NCI-H2029 treated with DMSO at 0.1 percent for 48 hours (cell line): Measurements from ENCODE around the gene FAM170B.

Source experiments
- DNase-seq: peaks from one replicate; lab custom pipeline; 2025; lab: John Stamatoyannopoulos, UW

The FAM170B gene

DNA sequence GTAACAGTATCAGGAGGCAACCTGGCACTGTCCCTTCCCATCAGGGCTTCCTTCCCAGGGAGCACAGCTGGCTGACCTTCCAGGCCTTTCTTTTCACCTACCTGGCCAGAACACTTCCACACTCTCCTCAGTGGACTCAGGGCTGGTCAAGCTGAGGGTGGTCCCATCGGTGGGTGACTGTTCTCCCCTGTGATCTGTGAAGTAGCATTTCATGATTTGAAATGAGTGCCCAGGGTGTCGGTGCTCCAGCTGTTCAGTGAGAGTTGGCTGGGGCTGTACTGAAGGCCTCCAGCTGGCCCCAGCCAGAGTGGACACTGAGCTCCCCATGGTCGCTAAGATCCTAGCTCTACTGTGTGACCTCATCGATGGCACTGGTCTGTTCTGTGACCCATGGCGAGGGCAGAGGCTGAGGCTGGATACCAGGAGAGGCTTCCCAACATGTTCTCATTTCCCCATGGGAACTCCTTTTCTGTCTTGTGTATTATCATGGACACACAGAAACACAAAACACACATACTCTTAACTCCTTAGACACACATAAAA is at the start of gene FAM170B:
Gene FAM170B, minus strand, starts transcription at position 316 of the 543 bp plus-strand sequence. Its CDS starts 103 bp downstream, at position 213.
- no peak for DNase-seq

GRCh38 chr10:49182776-49183175 is 49.0 kb upstream of the FAM170B start:
- DNase-seq, result no peak

DNA sequence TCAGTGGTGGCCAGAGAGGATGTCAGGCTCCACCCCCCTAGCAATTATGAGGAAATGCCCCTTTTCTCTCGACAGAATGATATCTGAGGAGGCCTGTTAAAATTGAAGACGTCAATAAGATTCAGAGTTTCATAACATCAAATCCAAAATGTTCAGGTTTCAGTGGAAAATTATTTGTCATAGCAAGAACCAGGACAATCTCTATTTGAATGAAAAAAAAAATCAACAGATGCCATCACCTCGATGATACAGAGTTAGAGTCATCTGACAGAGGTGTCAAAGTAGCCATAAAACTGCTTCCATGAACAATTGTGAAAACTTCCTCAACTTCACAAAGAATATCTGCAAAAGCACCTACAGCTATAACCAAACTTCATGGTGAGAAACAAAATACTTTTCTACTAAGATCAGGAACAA is 46.6 kb upstream of the FAM170B start:
- no peak for DNase-seq

- DNase-seq, result no peak
Measured at GRCh38 chr10:49179699-49180443, 46.0 kb upstream of the FAM170B start.

- DNase-seq, result no peak
Measured at GRCh38 chr10:49178489-49179471, 45.0 kb upstream of the FAM170B start.

DNA sequence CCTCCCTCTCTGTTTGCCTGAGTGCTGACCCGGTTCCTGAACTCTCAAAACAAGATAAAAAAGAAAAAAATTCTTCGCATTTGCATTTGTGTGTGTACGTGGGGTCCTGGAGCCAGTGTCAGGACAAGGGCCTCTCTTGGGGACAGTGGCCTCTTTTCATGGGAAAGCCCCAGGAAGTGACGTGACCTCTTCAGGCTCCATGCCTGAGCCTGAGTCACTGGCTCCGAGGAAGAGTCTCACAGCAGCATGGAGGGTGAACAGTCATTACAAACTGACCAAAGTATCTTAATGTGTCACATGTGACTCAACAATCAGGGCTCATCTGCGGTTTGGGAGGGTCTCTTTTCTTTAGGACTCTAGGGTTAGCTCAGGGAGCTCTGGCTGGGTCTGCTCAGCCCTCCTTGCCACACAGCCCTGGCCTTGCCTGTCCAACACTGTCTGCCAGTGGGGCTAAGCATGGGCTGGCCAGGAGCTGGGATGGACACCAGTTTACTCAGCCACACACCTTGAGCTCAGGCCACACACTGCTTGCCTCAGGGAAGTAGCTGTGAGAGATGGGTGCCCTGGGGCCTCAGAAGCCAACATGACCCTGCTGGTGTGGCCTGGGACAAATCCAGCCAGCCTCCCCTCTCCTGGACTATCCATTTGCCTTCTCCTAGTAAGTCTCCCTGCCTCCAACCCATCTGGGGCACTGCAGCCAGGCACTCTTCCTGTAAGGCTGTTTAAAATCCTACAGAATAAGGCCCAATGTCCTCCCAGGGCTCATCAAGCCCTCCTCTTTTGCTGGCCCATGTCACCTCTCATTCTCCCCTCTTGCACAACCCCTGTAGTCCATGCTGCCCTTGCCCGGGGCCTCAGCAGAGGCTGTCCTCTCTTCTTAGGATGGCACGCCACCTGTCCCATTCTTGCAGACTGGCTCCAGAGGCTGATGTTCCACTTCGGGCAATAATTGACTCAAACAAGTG is 43.9 kb upstream of the FAM170B start:
- no peak for DNase-seq

DNA sequence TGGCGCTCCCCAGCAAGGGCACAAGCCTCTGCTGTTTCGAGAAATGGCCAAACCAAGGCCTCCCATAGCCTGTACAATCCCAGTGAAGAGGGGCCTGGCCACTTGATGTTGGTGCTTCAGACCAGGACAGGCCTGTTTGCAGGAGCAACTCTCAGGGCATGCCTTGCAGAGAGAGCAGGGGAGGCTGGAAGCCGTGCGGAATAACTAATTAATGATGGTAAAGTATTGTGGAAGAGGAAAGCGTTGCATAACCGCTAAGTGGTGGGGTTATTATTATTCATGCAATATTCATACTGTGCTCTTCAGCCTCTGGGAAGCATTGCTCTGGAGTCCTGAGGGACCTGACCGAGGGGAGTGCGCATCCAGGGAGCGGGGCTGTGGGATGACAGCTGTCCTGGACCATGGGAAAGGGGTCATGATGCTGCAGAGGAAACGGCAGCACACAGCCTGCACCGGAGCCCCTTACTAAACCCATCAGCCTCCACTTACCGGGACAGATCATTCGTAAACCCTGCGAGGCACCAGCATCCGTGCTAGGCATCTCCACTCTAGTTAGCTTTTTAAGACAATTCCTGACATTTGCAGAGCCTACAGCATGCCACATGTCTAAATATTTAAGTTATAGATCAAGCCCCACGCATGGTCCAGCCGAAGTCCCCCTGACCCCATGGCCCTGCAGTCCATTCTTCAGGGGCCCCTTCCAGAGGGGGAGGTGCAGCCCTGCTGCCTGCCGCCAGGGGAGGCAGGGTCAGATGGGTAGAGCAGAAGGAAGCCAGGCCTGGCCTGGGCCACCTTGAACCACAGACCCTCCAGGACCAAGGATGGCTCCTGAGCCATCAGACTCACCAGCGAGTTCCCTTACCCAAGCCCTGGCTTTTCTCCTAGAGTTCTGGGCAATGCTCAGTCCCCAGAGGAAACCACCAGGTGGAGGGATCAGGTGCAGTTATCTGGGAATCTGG is 42.8 kb upstream of the FAM170B start:
- DNase-seq, result no peak

DNA sequence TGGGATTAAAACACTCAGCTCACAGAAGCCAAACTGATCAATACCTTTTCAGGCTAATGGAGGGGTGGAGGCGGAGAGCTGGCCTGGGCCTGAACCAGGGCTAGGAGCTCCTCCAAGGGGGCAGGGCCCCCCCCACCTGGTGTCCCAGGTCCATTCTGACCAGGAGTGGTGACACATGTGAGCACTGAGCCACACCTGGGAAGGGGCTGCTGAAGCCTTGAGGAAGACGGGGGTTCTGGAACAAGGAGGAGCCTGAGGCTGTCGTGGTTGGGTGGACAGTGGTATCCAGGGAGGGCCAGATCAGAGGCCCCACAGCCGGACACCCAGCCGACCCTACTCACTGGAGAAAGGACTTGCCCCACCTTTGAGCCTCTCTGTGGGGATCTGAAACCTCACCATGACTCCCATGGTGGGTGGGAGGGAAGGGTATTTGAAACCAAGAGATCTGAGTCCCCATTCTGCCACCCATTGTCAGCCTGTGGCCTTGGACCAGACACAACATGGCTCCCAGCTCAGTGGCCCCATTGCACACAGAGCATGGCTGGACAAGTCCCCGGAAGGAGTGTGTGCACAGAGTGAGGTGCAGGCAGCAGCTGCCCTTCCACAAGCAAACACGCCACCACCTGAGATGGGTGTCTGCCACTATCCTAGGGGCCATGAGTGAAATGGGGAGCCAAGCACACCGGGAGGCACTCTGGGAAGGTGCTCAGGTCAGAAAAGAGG is 41.9 kb upstream of the FAM170B start:
- DNase-seq, result no peak

DNA sequence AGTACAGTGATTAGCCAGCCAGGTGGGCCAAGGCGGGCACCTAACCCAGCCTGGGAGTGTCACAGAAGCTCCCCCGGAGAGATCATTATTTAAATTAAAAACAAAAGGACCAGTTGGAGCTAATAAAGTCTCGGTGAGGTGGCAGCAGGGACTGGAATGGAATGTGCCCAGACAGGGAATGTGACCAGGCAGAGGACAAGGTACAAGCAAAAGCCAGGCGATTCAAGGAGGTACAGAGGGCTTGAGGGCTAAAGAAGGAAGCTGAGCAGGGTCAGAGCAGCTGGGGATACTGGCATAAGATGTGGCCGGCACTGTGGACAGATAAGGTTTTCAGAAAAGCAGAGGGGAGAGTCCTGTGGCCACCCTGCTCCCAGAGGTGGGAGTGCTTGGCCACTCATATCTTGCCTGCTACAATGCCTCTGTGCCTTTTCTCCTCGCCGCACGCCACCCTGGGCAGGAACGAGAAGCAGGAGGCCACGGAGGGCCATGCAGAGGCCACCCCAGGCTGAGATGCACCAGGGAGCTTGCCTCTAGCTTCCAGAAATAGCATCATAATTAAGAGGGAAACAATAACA is 41.2 kb upstream of the FAM170B start:
- no peak for DNase-seq

DNA sequence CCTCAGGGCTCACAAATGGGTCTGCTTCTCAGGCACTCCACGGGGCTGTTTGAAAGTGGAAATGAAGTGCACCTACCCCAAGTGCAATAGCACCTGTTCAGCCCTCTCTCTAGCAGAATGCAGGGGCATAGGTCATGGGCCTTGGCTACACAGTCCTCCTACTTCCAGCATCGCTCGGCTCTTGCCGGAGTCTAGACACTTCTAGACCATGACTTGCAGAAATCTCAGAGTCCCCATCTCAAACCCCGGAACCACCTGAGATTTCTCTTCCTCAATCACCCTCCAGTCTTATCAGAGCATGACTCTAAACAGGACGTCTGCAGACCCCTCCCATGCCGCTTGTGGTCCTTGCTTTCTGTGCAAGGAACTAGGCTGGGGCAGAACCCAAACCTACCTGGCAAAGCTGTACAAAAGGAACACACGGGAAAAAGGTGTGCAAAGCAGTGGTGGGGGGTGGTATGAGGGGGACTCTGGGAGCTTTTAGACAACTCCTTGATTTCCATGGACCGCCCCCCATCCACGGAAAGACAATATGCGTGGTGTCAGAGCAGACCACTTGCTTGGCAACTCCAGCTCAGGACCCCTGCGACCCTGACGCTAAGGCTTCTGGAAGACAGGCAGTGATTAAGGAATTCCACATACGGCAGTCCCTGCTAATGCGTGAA is 40.6 kb upstream of the FAM170B start:
- no peak for DNase-seq

GRCh38 chr10:49173853-49174252 is 40.0 kb upstream of the FAM170B start:
- no peak for DNase-seq

GRCh38 chr10:49173201-49173772 is 39.5 kb upstream of the FAM170B start:
- DNase-seq, result no peak

DNA sequence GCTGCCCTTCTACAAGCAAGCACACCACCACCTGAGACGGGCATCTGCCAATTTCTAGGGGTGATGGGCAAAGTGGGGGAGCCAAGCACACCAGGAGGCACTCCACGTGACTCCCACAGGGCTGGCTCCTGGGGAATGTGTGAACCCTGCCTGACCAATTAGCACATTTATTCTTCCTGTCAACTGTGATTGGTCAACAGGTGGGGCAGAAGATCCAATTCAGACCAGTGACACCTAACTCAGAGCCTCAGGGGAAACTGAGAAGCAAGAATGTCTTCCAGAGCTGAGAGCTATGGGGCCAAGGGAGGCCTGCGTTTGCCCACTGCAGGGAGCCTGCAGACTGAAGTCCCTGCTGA is 38.9 kb upstream of the FAM170B start:
- DNase-seq, result no peak

- no peak for DNase-seq
Measured at GRCh38 chr10:49172061-49172776, 38.4 kb upstream of the FAM170B start.

GRCh38 chr10:49171326-49172060 is 37.7 kb upstream of the FAM170B start:
- no peak for DNase-seq

DNA sequence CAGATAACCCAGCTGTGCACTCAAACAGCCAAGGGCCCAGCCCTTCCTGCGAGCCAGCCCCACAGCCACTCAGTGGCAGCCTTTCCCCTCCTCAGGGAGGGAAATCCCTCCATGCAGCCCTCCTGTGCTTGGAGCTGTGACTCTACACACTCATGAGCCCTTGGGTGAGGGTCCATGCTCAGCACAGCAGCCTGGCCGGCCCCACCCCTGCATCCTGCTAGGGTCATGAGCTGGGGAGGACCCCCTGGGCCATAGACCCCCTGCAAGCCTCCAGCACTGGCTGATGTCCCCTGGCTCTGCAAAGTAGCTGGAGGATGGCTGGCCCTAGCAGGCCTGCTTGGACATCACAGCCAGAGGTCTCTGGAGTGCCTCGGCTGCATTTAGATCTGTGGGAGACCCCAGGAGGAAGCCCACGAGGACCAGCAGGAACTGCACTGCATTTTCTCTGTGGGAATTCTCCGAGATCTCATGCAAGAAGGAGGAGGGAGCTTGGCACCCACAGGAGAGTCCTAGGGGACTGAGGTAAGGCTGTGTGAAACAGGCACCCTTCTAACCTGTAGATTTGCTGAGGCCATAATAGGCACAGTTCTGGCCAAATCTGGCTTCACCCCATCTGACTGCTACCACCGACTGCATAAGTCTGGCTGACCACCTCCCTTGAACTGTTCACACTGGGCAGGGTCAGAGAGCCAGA is 37.0 kb upstream of the FAM170B start:
- no peak for DNase-seq
